GM19099 (cell line): ENCODE measurements around the gene NEK2.

Experiments used
- POLR2A ChIP-seq: IDR thresholded peaks from 3 replicates; pipeline ENCODE4 v1.6.1; 2011; ENCODE audit warnings: low read depth; ENCODE audit not compliant: insufficient read length; ENCODE audit errors: extremely low read depth

The NEK2 gene

GRCh38 chr1:211675230-211676105 is at the start of gene NEK2:
NEK2 (minus strand) TSS chr1:211675621; CDS start chr1:211675479, 142 bp downstream.
- peak; percentile 61 for TF ChIP-seq POLR2A

- no peak for TF ChIP-seq POLR2A
These were observed 49.3 kb upstream of the NEK2 start for GRCh38 chr1:211724687-211725196.

- no peak for TF ChIP-seq POLR2A
These were observed 47.9 kb upstream of the NEK2 start for GRCh38 chr1:211723273-211723672.

GRCh38 chr1:211722277-211723175 is 47.1 kb upstream of the NEK2 start:
- TF ChIP-seq POLR2A: no peak

- TF ChIP-seq POLR2A: no peak
These were observed 40.5 kb upstream of the NEK2 start for GRCh38 chr1:211715971-211716370.

GRCh38 chr1:211714154-211714553 is 38.7 kb upstream of the NEK2 start:
- no peak for TF ChIP-seq POLR2A

GRCh38 chr1:211713231-211713630 is 37.8 kb upstream of the NEK2 start:
- TF ChIP-seq POLR2A: no peak

GRCh38 chr1:211711315-211711705 is 35.9 kb upstream of the NEK2 start:
- TF ChIP-seq POLR2A: no peak

- no peak for TF ChIP-seq POLR2A
These were observed 35.3 kb upstream of the NEK2 start for GRCh38 chr1:211710566-211711314.

- no peak for TF ChIP-seq POLR2A
These were observed 33.5 kb upstream of the NEK2 start for GRCh38 chr1:211708926-211709325.

- no peak for TF ChIP-seq POLR2A
These were observed 32.6 kb upstream of the NEK2 start for GRCh38 chr1:211708006-211708405.

GRCh38 chr1:211705467-211706091 is 30.2 kb upstream of the NEK2 start:
- TF ChIP-seq POLR2A: no peak

- TF ChIP-seq POLR2A: no peak
These were observed 29.1 kb upstream of the NEK2 start for GRCh38 chr1:211704543-211704942.

GRCh38 chr1:211703812-211704537 is 28.6 kb upstream of the NEK2 start:
- TF ChIP-seq POLR2A: no peak
